Subcutaneous abdominal adipose tissue (tissue), 5 donors: Measurements from ENCODE around the gene NFIC.

Source experiments
- H3K27ac ChIP-seq: one replicate; pipeline ENCODE4 v1.7.0; 2013; ENCODE audit warnings: low read depth, mild to moderate bottlenecking, inconsistent platforms, low read length, moderate library complexity
- H3K27me3 ChIP-seq, 5 donors: one replicate each; pipeline ENCODE4 v1.7.0; 2013; ENCODE audit warnings: low read length in 5 of 5, inconsistent platforms in 1 of 5; ENCODE audit not compliant: control insufficient read depth in 5 of 5, insufficient read depth in 4 of 5
- H3K36me3 ChIP-seq, 5 donors: one replicate each; pipeline ENCODE4 v1.7.0; 2013; ENCODE audit warnings: low read length in 5 of 5; ENCODE audit not compliant: control insufficient read depth in 5 of 5, insufficient read depth in 5 of 5
- H3K4me1 ChIP-seq, 5 donors: one replicate each; pipeline ENCODE4 v1.7.0; 2013; ENCODE audit warnings: low read length in 5 of 5, mild to moderate bottlenecking in 3 of 5, moderate library complexity in 1 of 5; ENCODE audit not compliant: control insufficient read depth in 5 of 5, insufficient read depth in 5 of 5
- H3K4me3 ChIP-seq, 5 donors: one replicate each; pipeline ENCODE4 v1.7.0; 2013; ENCODE audit warnings: low read length in 5 of 5, low read depth in 1 of 5
- H3K9ac ChIP-seq, 5 donors: one replicate each; pipeline ENCODE4 v1.7.0; 2013; ENCODE audit warnings: low read length in 5 of 5, mild to moderate bottlenecking in 4 of 5, moderate library complexity in 3 of 5
- H3K9me3 ChIP-seq, 5 donors: one replicate each; pipeline ENCODE4 v1.7.0; 2013; ENCODE audit warnings: low read length in 5 of 5; ENCODE audit not compliant: control insufficient read depth in 5 of 5
- donor health status: healthy.
- donor health status: healthy.
- donor health status: healthy.
- donor health status: healthy.
- donor health status: healthy.

Gene NFIC

GRCh38 chr19:3517638-3518037, 151.3 kb downstream of the NFIC start:
- H3K4me1 ChIP-seq = peaks cover 2 to 26% (median 19%) of the 10 kb centered on the region in 5 donors
- no peak overlapping the region for H3K4me3 ChIP-seq
- no peaks in the 10 kb centered on the region for H3K9me3 ChIP-seq
- no peak overlapping the region for H3K27ac ChIP-seq
- H3K27me3 ChIP-seq = no peaks in the 10 kb centered on the region
- no peak overlapping the region for H3K9ac ChIP-seq
- peaks cover 0 to 34% (median 18%) of the 10 kb centered on the region in 5 donors for H3K36me3 ChIP-seq

- Histone ChIP-seq H3K4me3 (no peak overlapping the region), H3K9ac (no peak overlapping the region), H3K36me3 (peaks cover 0 to 41% (median 22%) of the 10 kb centered on the region in 5 donors), H3K27ac (no peak overlapping the region), H3K9me3 (no peaks in the 10 kb centered on the region), H3K27me3 (no peaks in the 10 kb centered on the region), H3K4me1 (peaks cover 2 to 20% (median 13%) of the 10 kb centered on the region in 5 donors)
Measured at GRCh38 chr19:3518255-3518654, 151.9 kb downstream of the NFIC start.

- Histone ChIP-seq H3K27me3 (no peaks in the 10 kb centered on the region), H3K9ac (no peak overlapping the region), H3K27ac (no peak overlapping the region), H3K4me1 (peaks cover 0 to 16% (median 9%) of the 10 kb centered on the region in 5 donors), H3K36me3 (peaks cover 0 to 45% (median 26%) of the 10 kb centered on the region in 5 donors), H3K4me3 (no peak overlapping the region), H3K9me3 (no peaks in the 10 kb centered on the region)
Measured at GRCh38 chr19:3518659-3519058, 152.3 kb downstream of the NFIC start.
